HG03280 (cell line): ENCODE results near the gene SSR4.
"Not testable (repeated sequence)": the region's sequence is repeated elsewhere in the genome, so short reads cannot be mapped to it uniquely, and the experiment has no call there.

ENCODE experiments used
- ATAC-seq: cut with Tn5 transposase; IDR thresholded peaks from one replicate; pipeline ENCODE4 v1.9.1; 2021; ENCODE audit warnings: mild to moderate bottlenecking, moderate library complexity; ENCODE audit not compliant: unreplicated experiment

Gene SSR4

DNA sequence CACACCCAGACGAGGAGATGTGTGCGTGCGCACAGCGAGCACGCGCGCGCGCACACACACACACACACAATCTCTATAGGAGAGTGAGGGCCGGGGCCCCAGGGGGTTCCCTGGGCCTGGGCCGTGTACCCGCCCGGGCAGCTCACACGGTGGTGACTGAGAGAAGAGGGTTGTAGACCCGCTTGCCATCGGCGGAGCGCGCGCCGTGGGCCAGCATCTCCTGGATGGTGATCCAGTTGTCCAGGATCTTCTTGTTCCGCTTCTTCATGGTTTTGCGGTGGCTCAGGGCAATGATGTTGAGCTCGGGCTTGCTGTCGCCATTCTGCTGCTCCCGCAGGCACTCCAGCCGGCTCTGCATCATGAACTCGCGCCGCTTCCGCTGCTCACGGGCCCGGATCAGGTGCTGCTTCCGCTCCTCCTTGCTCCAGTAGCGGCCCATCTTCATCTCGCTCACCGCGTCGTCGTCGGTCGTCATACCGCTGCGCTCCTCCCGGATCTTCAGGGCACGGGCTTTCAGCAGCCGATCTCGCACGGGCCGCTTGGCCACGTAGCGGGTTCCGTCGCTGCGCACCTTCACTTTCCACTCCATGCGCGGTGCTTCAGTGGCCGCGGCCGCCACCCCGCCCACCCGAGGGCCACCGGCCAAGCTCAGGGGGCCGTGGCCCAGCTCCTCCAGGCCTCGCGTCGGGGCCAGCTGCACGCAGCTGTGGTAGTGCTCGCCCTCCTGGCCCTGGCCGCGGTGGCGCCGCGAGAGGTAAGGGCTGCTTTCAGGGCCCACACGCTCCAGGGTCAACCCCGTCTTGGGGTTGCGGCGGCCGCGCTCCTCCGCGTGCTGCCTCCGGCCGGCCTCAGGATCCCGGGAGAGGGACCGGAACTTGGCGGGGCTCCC, 9.0 kb downstream of the SSR4 start:
- ATAC-seq: no peak

GRCh38 chrX:153804100-153804595, 9.7 kb downstream of the SSR4 start:
- no peak for ATAC-seq

GRCh38 chrX:153804621-153805020, 10.2 kb downstream of the SSR4 start:
- no peak for ATAC-seq

GRCh38 chrX:153805436-153805835, 11.0 kb downstream of the SSR4 start:
- no peak for ATAC-seq

DNA sequence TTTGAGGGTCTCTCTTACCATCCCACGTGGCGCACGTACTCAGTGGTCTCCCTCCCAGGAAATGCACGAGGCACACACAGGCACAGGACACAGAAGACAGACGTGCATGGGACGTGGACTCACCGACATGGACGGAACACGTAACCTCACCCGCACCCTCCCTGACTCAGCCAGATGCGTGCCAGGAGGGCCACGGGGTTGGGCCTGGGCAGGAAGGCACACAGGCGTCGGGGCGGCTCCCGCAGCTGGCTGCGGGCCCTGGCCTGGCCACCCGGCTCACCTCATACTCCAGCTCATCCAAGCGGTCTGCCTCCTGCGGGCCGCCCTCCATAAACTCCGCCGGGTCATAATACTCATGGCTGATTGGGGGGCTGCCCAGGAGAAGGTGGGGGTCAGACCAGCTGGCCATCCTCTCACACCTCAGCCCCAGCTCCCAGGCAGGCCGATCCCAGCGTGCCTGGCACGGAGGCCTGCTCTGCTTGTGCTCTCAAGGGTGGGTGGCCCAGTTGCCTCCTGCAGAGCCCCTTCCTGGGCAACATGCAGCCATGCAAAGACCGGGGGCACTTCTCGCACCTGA, 12.6 kb downstream of the SSR4 start:
- no peak for ATAC-seq

DNA sequence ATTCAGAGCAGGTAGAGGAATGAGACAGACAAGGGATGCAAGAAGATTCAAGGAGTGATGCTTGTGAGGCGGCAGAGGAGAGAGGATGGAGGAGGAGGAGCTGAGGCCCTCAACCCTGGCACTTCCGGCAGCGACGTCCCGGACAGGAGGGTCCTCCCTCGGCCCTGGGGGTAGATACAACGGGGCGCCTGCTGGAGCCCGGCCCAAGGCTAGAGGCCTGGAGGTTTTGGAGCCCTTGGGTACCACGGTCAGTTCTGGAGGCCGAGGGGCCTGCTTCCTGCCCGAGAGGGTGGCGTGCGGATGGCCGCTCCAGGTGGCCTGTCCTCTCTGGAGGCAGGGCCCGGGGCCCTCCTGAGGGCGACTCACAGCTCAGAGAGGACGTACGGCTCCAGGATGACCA, 13.5 kb downstream of the SSR4 start:
- no peak for ATAC-seq

GRCh38 chrX:153812220-153812619, 17.8 kb downstream of the SSR4 start:
- no peak for ATAC-seq

GRCh38 chrX:153813161-153813560, 18.7 kb downstream of the SSR4 start:
- ATAC-seq: no peak

DNA sequence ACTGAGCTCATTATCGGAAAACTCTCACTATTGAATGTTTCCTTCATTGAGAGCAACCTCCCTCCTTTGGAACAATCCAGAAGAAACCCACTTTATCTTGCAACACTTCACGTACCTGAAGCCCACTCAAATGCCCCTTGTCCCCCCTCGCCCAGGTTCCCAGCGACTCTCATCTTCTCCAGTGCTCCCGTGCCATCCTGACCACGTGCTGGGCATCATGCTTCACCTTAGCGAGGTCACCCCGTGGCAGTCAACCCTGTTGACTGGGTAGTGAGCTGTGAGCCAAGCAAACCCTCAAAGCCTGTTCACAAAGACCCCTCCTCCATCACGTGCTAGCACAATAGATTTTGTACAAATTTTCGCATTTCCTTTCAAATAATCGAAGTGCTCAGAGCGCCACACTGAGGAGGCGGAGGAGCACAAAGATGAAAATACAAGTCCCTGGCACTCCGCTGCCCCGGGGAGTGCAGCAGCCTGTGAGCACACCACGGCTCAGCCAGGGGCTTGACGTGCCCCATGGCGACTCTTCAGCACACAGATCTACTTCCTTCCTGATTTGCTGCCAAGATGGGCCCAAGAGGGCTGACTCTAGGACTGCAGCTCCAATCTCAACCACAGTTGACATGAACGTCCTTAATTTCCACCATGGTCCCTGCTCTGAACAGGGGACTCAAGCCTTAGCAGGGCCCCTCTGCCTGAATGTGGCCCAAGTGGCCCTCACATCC, 20.3 kb downstream of the SSR4 start:
- ATAC-seq: no peak

DNA sequence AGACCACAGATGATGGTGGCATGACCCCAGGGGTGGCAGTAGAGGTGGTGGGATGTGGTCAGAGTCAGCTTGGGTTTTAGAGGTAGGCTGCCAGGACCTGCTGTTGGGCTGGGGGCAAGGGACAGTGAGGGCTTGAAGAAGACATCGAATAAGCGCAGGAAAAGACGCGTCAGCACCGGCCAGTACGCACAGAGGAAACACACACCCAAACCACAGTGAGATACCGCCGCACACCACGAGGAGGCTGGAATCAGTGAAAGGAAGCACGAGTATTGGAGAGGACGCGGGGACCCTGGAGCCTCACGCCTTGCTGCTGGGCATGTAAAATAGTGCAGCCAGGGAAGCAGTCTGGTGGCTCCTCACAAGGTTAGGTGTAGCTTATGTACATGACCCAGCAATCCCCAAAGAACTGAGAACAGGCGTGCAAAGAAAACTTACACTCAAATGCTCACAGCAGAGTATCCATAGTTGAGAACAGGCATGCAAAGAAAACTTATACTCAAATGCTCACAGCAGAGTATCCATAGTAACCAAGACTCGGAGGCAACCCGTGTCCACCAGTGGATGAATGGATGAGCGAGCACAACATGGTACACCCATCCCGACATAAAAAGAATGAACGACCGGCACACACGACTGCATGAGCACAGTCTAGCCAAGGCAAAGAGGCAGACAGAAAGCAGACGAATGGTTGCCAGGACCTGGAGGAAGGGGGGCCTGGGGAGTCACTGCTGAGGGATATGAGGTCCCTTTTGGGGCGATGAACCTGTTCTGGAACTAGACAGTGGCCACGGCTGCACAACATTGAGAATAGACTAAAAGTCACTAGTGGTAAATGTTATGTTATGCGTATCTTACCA, 22.6 kb downstream of the SSR4 start:
- ATAC-seq: no peak

- not testable (repeated sequence) for ATAC-seq
Measured at GRCh38 chrX:153818064-153818463, 23.6 kb downstream of the SSR4 start.

- no peak for ATAC-seq
Measured at GRCh38 chrX:153818571-153819383, 24.3 kb downstream of the SSR4 start.

- ATAC-seq: no peak
Measured at GRCh38 chrX:153819384-153820040, 25.0 kb downstream of the SSR4 start.

GRCh38 chrX:153820601-153821000, 26.1 kb downstream of the SSR4 start:
- ATAC-seq: no peak

GRCh38 chrX:153821066-153821465, 26.6 kb downstream of the SSR4 start:
- ATAC-seq: no peak

DNA sequence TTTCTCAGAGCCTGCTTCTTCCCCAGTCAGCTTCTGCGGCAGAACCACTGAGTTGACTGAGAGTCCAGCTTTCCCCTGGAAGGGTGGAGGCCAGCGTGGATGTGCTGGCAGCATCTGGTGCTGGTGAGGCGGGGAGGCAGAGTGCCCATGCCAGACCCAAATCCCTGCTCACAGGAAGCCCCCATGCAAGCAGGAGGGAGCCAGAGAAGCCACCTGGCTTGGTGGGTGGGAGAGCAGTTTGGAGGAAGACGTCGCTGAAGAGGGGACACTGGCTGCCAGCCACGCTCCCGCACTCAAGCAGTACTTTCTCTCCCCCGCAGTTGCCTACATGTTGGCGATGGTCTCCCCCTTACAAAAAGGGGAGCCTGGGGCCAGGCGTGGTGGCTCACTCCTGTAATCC, 29.9 kb downstream of the SSR4 start:
- no peak for ATAC-seq

DNA sequence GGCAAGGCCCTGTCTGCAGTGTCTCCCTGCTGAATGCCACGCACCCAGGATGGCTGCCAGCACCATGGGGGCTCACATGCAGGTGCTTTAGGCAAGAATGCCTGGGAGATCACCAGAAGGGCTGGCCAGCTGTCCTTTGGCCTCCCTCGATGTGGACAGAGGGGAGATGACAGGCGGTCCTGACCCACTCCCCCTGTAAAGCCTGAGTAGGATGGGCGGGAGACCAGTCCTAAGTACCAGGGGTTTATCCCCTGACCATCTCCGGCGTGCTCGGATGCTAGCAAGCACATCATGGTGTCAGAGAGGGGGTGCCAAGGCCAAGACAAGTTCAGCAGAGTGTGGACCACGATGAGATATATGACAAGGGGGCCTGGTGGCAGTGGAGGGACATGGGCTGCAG, 30.6 kb downstream of the SSR4 start:
- ATAC-seq: no peak

DNA sequence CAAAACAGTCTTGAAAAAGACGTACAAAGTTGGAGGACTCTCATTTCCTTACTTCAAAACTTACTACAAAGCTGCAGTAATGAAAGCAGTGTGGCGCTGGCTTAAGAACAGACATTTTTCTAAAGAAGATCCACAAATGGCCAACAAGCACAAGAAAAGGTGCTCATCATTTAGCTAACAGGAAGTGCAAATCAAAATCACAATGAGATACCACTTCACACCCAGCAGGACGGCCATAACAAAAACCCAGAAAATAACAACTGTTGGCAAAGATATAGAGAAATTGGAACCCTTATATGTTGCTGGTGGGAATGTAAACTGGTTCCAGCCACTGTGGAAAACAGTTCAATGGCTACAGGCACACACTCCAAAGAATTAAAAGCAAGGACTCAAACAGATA, 32.5 kb downstream of the SSR4 start:
- ATAC-seq: no peak

GRCh38 chrX:153827903-153828302, 33.4 kb downstream of the SSR4 start:
- no peak for ATAC-seq
